ENCODE measurements around the gene PODN.

PODN gene

GRCh38 chr1:53060579-53060978 lies 1.4 kb upstream of the PODN start:
- no peak for DNase-seq
- TF ChIP-seq CTCF (IDR thresholded peaks at IDR 0.05; ENCODE audit: low read depth, low read length), result no peak
- Histone ChIP-seq H3K36me3 (no peaks in the 10 kb centered on the region), H3K9me3 (no peaks in the 10 kb centered on the region), H3K27me3 (no peaks in the 10 kb centered on the region), H3K4me3 (ENCODE audit: low read depth, low read length) (no peak overlapping the region), H3K4me1 (no peaks in the 10 kb centered on the region)

- Histone ChIP-seq H3K27me3 (no peaks in the 10 kb centered on the region), H3K4me1 (no peaks in the 10 kb centered on the region), H3K36me3 (no peaks in the 10 kb centered on the region), H3K9me3 (no peaks in the 10 kb centered on the region), H3K4me3 (ENCODE audit: low read depth, low read length) (peak overlapping the region; percentile 16; the same call in 1 of the 2 replicates)
- no peak for TF ChIP-seq CTCF (IDR thresholded peaks at IDR 0.05; ENCODE audit: low read depth, low read length)
- no peak for DNase-seq
Measured at GRCh38 chr1:53061123-53061858, 722 bp upstream of the PODN start.

DNA sequence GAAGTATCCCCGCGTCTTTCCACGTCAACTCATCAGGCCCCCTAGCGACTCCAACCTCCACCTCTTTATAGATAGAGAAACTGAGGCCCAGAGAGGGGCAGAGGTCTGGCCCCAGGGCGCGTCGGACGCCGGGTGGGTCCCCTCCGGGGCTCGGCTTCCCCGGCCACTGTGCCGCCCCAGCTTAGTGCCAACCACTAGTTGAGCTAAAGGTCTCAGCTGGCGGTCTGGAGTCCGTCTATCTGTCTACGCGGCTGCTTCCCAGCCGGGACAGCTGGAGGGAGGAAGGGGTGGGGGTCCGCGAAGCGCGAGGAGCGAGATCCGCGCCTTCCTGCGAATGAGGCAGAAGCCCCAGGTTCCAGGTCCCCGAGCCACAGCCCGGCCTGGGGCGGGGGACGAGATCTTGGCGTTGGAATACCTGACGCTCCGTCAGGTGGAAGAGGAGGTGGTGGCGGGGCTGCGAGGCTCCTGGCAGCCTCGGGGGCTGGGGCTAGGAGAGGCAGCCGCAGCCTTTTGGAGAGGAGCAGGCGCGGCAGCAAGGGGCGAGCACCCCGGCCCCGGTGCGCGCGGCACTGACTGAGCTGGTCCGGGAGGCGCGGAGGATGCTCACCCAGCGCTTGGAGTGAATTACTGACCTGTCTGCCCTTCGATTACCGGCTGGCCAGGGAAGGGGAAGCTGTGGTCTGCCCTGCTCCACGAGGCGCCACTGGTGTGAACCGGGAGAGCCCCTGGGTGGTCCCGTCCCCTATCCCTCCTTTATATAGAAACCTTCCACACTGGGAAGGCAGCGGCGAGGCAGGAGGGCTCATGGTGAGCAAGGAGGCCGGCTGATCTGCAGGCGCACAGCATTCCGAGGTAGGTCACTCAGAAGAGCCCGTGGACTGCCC lies 937 bp downstream of the PODN start:
- no peaks in the 10 kb centered on the region for H3K27me3 ChIP-seq
- peak overlapping the region; percentile 41 for H3K4me3 ChIP-seq (ENCODE audit: low read depth, low read length)
- H3K9me3 ChIP-seq, result no peaks in the 10 kb centered on the region
- TF ChIP-seq CTCF (IDR thresholded peaks at IDR 0.05; ENCODE audit: low read depth, low read length), result no peak
- H3K36me3 ChIP-seq, result no peaks in the 10 kb centered on the region
- DNase-seq, result no peak
- no peaks in the 10 kb centered on the region for H3K4me1 ChIP-seq

DNA sequence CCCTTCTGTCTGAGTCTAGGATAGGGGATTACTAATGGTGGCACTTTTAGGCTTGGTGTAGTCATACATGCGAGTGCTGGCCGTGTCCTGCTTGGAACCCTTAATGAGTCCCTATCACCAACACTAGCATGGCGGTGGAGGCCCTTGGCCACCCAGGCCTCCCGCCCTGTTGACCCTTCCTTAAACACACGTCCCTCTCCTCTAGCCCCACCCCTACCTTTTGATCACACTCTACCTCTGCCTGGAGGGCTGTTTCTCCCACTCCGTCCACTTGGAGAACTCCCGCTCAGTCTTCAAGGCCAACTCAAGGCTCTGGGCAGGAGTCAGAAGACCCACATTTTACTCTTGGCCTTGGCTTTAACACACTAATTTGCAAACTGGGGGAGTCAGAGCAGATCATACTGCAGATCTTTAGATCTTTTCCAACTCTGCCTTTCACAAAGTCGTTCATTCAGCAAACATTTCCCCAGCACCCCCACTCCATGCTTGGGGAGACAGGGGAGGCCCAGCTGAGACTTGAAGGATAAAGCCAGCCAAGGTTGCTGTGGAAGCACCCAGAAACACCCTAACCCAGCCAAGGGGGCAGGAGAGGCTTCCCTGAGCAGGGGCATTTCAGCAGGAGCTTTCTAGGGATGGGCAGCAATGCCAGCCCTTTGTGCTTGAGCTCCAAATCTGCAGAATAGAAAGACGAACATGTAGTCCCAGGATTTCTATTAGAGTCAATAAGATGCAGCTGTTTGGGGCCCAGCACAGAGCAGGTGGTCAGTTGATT lies 1.9 kb downstream of the PODN start:
- Histone ChIP-seq H3K4me3 (ENCODE audit: low read depth, low read length) (no peak overlapping the region), H3K36me3 (no peaks in the 10 kb centered on the region), H3K4me1 (no peaks in the 10 kb centered on the region), H3K27me3 (no peaks in the 10 kb centered on the region), H3K9me3 (no peaks in the 10 kb centered on the region)
- no peak for DNase-seq
- TF ChIP-seq CTCF (IDR thresholded peaks at IDR 0.05; ENCODE audit: low read depth, low read length), result no peak

GRCh38 chr1:53065391-53065790 lies 3.4 kb downstream of the PODN start:
- H3K4me3 ChIP-seq (ENCODE audit: low read depth, low read length), result no peak overlapping the region
- no peaks in the 10 kb centered on the region for H3K9me3 ChIP-seq
- no peaks in the 10 kb centered on the region for H3K27me3 ChIP-seq
- DNase-seq, result no peak
- no peaks in the 10 kb centered on the region for H3K4me1 ChIP-seq
- no peak for TF ChIP-seq CTCF (IDR thresholded peaks at IDR 0.05; ENCODE audit: low read depth, low read length)
- H3K36me3 ChIP-seq, result no peaks in the 10 kb centered on the region
